Epithelial cell of proximal tubule (primary cell): ENCODE results near the gene ATP6V0B. TPM values are rescaled to one million over a fixed set of nuclear protein-coding genes. Genes with fewer than 3 reads are reported as not detected.

Source experiments
- DNase-seq: peaks from one replicate; pipeline ENCODE4 v3.0.0-alpha.2; 2011; ENCODE audit warnings: low read depth
- H3K4me3 ChIP-seq: 2 replicates; pipeline ENCODE4 v1.5.1; 2011; ENCODE audit warnings: low read depth, mild to moderate bottlenecking, low read length
- total RNA-seq: library from RNA; depleted of rRNA; stranded (reverse); fragments of >200 nt; gene quantifications from 2 replicates; pipeline ENCODE4 v1.2.3, GENCODE V29; 2015
- TF ChIP-seq, protein P1 (sequence below): conservative IDR thresholded peaks from 2 replicates; pipeline ENCODE4 v1.5.1; 2012; ENCODE audit warnings: low read depth, mild to moderate bottlenecking, low read length

Gene ATP6V0B
- total RNA-seq, 1 donor from 2014 or later: 139 TPM

DNA sequence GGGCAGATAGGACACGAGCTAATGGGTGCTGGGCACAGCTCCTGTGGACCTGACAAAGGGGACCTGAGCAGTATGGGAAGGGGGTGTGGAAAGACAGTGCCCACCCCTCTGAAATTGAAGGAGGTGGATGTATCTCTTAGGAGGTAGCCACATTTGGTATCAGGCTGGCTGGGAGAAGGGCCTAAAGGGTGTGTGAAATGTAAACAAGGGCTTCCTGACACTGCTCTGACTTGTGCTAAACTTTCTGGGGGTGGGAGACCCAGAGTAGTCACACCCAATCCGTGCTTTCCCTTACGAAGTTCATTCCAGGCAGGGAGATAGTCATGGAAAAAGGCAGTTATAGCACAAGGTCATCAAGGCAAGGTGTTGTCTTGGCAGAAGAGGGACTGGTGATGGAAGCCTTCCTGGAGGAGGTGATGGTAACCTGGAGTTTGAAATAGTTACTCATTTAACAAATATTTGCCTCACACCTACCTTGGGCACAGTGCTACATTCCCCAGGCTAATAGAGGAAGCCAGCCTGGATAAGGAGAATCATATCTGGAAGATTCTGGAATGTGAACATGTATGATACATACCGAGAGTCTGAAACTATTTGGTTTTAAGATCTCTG lies 11.3 kb downstream of the ATP6V0B start:
- DNase-seq: no peak
- TF ChIP-seq, protein P1, sequence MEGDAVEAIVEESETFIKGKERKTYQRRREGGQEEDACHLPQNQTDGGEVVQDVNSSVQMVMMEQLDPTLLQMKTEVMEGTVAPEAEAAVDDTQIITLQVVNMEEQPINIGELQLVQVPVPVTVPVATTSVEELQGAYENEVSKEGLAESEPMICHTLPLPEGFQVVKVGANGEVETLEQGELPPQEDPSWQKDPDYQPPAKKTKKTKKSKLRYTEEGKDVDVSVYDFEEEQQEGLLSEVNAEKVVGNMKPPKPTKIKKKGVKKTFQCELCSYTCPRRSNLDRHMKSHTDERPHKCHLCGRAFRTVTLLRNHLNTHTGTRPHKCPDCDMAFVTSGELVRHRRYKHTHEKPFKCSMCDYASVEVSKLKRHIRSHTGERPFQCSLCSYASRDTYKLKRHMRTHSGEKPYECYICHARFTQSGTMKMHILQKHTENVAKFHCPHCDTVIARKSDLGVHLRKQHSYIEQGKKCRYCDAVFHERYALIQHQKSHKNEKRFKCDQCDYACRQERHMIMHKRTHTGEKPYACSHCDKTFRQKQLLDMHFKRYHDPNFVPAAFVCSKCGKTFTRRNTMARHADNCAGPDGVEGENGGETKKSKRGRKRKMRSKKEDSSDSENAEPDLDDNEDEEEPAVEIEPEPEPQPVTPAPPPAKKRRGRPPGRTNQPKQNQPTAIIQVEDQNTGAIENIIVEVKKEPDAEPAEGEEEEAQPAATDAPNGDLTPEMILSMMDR: no peak
- no peak overlapping the region for H3K4me3 ChIP-seq

- H3K4me3 ChIP-seq: no peak overlapping the region
- TF ChIP-seq, protein P1: no peak
- no peak for DNase-seq
Observed at GRCh38 chr1:43986712-43987111, 12.0 kb downstream of the ATP6V0B start.

- TF ChIP-seq, protein P1: no peak
- H3K4me3 ChIP-seq: no peak overlapping the region
- DNase-seq: no peak
Observed at GRCh38 chr1:43987159-43987902, 12.6 kb downstream of the ATP6V0B start.

GRCh38 chr1:43990271-43991199 lies 15.8 kb downstream of the ATP6V0B start:
- TF ChIP-seq, protein P1: peak; percentile 32
- DNase-seq: no peak
- H3K4me3 ChIP-seq: peak overlapping the region; percentile 79

GRCh38 chr1:43991200-43991475 lies 16.4 kb downstream of the ATP6V0B start:
- TF ChIP-seq, protein P1: no peak
- peak overlapping the region; percentile 79 for H3K4me3 ChIP-seq
- no peak for DNase-seq

DNA sequence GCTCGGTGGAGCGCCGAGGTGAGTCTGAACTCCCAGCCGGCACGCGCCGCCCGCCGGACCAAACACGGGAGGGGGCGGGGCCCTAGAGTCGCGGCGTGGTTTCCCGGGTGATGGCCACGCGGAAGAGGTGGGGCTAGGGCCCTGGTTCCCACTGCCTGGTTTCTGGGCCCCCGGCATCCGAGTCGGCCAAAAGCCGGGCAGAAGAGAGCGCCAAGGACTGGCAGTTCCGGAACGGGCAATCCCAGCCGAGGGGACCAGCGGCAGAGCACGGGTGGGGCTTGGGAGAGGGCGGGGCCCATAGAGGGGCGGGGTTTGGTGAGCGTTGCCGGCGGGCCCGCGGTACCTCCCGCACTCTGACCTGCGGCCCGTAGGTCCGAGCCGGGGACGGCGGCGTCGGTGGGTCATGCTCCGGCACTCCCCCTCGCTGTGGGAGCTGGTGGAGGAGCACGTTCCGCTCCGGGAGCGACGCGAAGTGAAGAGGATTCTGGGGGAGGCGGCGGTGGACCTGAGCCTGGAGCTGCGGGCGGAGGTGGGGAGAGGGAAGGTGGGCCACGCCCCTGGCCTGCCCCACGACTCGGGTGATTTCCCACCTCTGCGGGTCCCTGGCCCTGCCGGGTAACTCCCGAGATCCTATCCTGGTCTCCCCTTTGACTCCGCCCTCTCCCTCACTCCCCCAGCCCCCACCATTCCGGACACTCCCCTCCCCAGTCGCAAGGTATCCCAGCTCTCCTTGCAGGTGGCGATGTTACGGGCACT lies 16.9 kb downstream of the ATP6V0B start, which contains the start of gene CCDC24:
Gene CCDC24, plus strand, starts transcription at position 124 of the 756 bp plus-strand sequence. Its CDS starts 280 bp downstream, at position 404.
- TF ChIP-seq, protein P1: no peak
- DNase-seq: no peak
- H3K4me3 ChIP-seq: peak within 1 kb of the TSS; percentile 79
